HG03571 (cell line): ENCODE data around the gene NSMCE1.
A peak's percentile ranks its signal among the peaks of the same experiment; 100 is the strongest.

Experiments used
- ATAC-seq: cut with Tn5 transposase; IDR thresholded peaks from one replicate; pipeline ENCODE4 v1.9.1; 2021; ENCODE audit not compliant: unreplicated experiment

NSMCE1 gene

DNA sequence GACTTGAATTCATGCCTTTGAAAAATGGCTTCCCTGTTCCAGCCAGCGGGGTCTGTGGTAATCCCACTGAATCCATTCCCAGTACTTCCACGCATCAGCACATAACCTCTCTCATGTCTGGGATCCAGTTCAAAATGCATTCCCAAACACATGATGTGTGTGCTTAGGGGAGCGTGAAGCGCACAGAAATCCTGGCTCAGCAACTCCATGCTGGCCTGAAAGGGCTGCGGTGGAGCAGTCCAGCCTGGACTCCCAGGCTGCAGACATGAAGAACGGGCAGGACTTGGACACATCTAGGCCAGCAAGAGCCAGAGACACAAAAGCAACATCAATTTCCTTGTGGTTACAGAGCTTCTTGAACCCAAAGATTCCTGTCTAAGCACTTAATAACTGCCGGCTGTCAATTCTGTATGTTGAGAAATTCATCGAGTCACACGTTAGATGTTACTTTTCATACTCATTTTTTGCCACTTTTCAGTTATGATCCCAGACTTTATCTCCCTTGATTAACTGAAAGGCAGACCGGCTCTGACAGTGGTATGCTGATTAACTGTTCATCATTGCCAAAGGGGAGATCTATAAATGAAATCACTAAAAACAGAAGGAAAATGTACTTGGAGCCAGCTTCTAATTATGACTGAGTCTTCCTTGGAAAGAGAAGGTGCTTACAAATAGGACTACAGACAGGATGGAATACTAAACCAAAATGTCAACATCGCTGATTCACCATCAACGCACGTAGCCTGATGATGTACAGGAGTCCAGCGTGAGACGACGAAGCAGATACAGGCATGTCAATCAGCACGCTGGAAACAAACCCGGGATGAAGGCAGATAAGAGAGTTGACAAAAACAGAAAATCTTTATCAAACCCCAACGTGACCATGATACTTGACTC lies 23.0 kb downstream of the NSMCE1 start:
- ATAC-seq = no peak

DNA sequence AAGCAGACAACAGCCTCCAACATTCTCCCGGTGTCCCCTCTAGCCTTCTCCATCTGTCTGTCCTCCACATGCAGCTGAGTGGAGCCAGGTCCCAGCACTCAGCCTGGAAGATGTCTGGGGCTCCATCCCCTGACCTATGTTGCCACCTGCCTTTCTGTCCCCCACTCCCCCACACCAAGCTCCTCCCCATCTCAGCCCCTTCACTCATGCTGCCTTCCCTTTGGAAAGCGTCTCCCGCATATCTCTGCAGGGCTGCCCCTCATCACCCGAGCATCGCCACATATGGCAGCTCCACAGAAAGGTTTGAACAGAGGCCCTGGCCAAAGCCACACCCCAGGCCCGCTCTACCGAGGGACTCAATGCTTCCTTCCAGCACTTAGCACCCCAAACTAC lies 24.2 kb downstream of the NSMCE1 start:
- ATAC-seq = no peak

- ATAC-seq = no peak
Observed at GRCh38 chr16:27243725-27244362, 24.7 kb downstream of the NSMCE1 start.

DNA sequence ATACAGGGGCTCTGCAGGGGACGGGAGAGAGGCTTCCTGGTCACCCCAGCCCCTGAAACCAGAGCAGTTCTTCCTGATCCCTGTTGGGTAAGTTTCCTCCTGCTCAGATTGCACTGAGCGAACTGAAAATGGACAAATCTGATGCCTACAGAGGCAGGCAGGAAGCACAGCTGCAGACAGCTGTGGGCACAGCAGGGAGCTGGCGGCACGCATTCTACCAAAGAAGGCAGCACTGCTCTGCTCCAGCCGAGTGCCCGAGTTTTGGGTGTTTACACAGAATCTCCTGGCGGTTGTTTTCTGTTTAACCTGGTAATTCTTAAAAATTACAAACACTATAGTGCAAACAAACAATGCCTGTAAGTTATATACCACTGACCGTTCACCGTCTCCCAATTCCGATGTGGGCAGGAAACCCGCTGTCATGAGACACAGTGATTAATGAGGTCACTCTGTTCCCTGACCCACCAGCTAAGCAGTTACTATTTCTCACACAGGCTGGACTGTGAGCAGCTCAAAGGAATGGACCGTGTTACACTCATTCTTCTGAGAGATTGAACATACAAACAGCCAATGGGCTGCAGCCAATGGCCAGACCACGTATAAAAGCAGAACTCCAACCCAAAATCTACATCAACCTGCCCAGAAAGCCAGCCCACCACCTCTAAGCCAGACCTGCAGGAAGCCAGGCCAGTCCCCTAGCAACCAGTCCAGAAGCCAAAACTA lies 25.5 kb downstream of the NSMCE1 start:
- ATAC-seq = peak; percentile 38

DNA sequence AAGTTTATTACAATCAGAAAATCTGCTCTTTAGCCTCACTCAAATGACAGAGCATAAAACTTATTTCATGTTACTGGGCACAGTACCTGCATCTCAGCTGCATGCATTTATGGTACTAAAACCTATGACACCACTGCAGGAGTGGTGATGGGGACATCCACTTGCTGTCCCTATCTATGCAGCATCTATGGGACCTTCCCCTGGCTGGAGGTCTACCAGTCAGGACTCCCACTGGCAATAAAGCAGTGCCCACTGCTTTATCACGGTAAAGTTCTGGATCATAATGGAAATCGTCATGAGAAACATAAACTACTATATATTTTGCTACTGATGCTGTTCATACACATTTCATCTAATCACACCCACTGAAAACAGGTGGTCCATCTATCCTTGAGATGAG lies 26.2 kb downstream of the NSMCE1 start:
- no peak for ATAC-seq

DNA sequence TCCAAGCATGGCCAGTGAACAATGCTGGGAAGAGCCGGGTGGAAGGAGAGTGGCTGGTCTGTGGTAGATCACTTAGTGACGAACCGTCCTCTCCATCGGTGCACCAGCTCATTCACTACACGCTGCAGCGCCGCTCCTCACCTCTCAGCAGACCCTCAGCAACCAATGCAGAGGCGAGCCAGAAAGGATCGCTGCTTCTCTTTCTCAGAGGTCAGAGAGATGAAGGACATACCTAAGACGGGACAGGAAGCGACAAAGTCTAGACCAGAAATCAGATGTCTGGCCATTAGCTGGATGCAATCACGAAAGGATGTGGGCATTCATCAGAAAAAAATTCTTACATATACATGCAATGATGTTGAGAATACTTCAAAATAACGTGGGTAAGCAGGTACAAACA lies 26.9 kb downstream of the NSMCE1 start:
- no peak for ATAC-seq

DNA sequence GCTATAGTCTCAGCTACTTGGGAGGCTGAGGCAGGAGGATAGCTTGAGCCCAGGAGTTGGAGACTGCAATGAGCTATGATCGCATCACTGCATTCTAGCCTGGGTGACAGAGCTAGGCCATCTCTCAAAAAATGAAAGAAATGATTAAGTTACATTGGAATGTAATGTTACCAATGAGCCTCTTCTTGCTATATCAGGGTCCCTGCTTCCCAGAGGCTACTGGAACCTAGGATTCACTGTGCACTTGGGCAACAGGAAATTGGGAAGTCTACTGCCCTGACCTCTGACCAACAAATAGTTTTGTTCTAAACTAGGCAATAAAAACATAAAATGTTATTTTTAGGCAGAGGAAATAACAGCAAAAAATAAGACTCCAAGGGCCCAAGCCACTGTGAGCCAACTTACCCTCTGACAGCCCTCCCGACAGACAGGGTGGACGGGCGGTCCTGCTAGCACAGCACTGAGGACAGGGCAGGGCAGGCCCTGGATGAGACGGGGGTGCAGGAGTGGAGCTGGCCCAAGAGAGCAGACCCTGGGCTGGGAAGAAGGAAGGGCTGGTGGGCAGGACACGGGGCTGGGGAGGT lies 27.5 kb downstream of the NSMCE1 start:
- ATAC-seq = no peak

DNA sequence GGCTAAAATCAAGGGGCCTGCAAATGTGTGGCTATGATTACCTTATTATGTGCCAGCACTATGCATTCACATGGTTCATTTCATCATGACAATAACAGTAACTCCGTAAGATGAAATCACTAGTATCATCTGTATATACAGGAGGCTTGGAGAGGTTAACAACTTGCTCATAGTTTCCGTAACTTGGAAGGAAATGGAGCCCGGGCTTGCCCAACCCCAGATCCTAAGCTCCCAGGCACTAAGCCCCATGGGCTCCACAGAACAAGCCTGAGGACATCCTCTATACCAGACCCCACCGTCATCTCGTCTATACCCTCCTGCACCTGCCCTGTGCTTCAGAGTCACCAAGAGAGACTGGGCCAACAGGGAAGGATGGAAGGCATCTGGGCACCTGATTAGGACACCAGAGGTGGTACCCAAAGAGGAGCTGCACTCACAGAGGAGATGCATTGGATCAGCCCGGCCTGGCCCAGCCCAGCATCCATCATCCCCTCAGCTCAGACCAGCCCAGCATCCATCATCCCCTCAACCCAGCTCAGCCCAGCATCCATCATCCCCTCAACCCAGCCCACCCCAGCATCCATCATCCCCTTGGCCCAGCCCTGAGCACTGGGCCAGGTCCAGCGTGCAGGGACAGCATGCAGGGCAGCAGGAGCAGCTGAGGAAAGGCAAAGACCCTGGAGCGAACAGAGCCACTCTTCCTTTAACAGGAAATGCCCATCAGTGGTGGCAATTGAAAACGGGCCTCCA lies 28.5 kb downstream of the NSMCE1 start:
- no peak for ATAC-seq

DNA sequence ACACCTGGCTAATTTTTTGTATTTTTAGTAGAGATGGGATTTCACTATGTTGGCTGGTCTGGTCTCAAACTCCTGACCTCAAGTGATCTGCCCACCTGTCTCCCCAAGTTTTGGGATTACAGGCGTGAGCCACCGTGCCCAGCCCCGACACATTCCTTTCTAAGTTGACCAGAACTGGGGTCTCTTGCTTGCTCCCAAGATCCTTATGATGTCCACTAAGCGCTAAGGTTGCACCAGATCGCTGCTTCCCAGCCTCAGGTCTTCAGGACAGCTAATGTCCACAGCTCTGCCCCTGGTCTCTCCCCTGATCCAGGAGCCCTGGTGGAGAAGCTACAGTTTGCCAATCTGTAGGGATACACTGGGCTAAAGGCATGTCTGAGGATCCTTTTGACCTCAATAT lies 29.5 kb downstream of the NSMCE1 start:
- no peak for ATAC-seq

- no peak for ATAC-seq
Observed at GRCh38 chr16:27238591-27238990, 30.0 kb downstream of the NSMCE1 start.

DNA sequence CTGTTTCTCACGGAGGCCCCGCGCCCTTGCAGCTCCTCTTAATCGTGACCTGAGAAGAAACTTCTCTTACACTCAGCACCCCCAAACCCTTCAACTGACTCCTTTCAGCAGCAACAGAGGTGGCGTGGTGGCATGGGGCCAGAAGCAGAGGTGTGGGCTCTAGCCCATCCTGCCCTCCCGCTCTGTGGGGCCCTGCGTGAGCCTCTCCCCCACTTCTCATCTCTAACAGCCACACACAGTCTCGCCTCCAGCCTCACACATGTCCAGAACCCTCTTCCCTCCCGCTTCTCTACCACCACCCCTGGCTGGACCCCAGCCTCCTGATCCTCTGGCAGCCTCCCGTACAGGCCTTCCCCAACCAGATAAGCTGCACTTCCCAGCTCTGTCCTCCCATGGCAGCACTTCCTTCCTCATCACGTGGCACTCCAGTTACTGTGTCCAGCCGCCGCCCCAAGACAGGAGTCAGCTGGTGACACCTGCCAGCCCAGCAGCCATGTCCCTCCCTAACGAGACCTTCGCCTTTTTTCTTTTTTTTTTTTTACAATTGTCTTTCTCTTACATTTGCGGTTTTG lies 30.5 kb downstream of the NSMCE1 start:
- ATAC-seq = peak; percentile 6

- peak; percentile 71 for ATAC-seq
Observed at GRCh38 chr16:27237219-27238015, 31.2 kb downstream of the NSMCE1 start.

GRCh38 chr16:27236635-27237218 lies 31.8 kb downstream of the NSMCE1 start:
- ATAC-seq = no peak

- no peak for ATAC-seq
Observed at GRCh38 chr16:27235938-27236245, 32.7 kb downstream of the NSMCE1 start.

- ATAC-seq = no peak
Observed at GRCh38 chr16:27235055-27235937, 33.3 kb downstream of the NSMCE1 start.

GRCh38 chr16:27234603-27235002 lies 34.0 kb downstream of the NSMCE1 start:
- no peak for ATAC-seq

GRCh38 chr16:27234171-27234570 lies 34.4 kb downstream of the NSMCE1 start:
- no peak for ATAC-seq

GRCh38 chr16:27233731-27234130 lies 34.8 kb downstream of the NSMCE1 start:
- no peak for ATAC-seq
